Body of pancreas (tissue), 4 donors: ENCODE measurements around the gene PIGA.

Experiments used
- CTCF ChIP-seq, 7 experiments: fragments of 450-650 bp in 4 of 7; fragments of 200-600 bp in 3 of 7; sonication (generic) in 3 of 7; IDR thresholded peaks; one replicate each; pipeline ENCODE4 v1.5.1; 2016 to 2019; ENCODE audit warnings: antibody characterized with exemption in 7 of 7
- POLR2A ChIP-seq, 3 donors: fragments of 450-650 bp; IDR thresholded peaks; one replicate each; pipeline ENCODE4 v1.6.1; 2016; ENCODE audit warnings: antibody characterized with exemption in 3 of 3, mild to moderate bottlenecking in 2 of 3

GRCh38 chrX:15349046-15349445, 13.7 kb upstream of the PIGA start:
- TF ChIP-seq POLR2A (IDR thresholded peaks at IDR 0.05) (no peak), CTCF (IDR thresholded peaks at IDR 0.05) (peak; percentile 14 to 71 (median 52))
